Transverse colon (tissue), 4 donors: ENCODE measurements around the gene SDC3.

Experiments
- CTCF ChIP-seq, 5 experiments: fragments of 200-600 bp in 3 of 5; fragments of 450-650 bp in 2 of 5; sonication (generic) in 3 of 5; IDR thresholded peaks; 1 replicate in 2 of 5; 2 replicates in 3 of 5; pipeline ENCODE4 v1.5.1; 2016 to 2017; ENCODE audit warnings: antibody characterized with exemption in 5 of 5, inconsistent platforms in 3 of 5, mild to moderate bottlenecking in 2 of 5, moderate library complexity in 1 of 5
- EP300 ChIP-seq: sonication (generic); formaldehyde crosslinking; IDR thresholded peaks from one replicate; pipeline ENCODE4 v1.6.1; 2017; ENCODE audit warnings: antibody characterized with exemption, low read depth
- POLR2A ChIP-seq: fragments of 450-650 bp; IDR thresholded peaks from one replicate; pipeline ENCODE4 v1.6.1; 2016; ENCODE audit warnings: antibody characterized with exemption, mild to moderate bottlenecking, moderate library complexity
- POLR2AphosphoS5 ChIP-seq, 3 donors: sonication (generic); formaldehyde crosslinking; IDR thresholded peaks; one replicate each; pipeline ENCODE4 v1.6.1; 2016; ENCODE audit warnings: antibody characterized with exemption in 3 of 3

- TF ChIP-seq CTCF (IDR thresholded peaks at IDR 0.05) (no peak), POLR2A (no peak), EP300 (no peak), POLR2AphosphoS5 (IDR thresholded peaks at IDR 0.05) (no peak)
Observed at GRCh38 chr1:30900931-30901560, 7.5 kb downstream of the SDC3 start.
